ENCODE data around the gene AP2B1.

DNA sequence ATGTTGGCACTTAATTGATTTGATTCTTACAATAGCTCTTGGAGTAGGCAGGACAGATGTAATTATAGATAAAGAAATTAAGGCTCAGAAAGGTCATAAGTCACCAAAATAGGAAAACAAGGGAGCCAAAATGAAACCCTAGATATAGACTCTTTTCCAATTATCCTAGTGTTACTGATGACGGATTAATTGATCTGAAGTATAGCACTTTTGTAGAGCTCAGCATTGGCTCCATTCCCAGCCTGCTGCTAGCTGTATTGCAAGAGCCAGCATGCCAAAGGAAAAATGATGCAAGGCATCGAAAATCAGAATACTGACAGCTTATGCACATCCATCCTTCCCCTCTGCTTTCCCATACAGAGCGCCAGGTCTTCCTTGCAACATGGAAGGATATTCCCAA, 122.8 kb downstream of the AP2B1 start:
- TF ChIP-seq, protein P1, sequence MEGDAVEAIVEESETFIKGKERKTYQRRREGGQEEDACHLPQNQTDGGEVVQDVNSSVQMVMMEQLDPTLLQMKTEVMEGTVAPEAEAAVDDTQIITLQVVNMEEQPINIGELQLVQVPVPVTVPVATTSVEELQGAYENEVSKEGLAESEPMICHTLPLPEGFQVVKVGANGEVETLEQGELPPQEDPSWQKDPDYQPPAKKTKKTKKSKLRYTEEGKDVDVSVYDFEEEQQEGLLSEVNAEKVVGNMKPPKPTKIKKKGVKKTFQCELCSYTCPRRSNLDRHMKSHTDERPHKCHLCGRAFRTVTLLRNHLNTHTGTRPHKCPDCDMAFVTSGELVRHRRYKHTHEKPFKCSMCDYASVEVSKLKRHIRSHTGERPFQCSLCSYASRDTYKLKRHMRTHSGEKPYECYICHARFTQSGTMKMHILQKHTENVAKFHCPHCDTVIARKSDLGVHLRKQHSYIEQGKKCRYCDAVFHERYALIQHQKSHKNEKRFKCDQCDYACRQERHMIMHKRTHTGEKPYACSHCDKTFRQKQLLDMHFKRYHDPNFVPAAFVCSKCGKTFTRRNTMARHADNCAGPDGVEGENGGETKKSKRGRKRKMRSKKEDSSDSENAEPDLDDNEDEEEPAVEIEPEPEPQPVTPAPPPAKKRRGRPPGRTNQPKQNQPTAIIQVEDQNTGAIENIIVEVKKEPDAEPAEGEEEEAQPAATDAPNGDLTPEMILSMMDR (IDR thresholded peaks at IDR 0.05; ENCODE audit: low read depth, low read length): no peak
- no peak for TF ChIP-seq EZH2phosphoT487 (IDR thresholded peaks at IDR 0.05; ENCODE audit: low read depth)

Data from OCI-LY3 (cell line).